Activated CD4-positive, alpha-beta T cell treated with anti-CD3 and anti-CD28 coated beads, Interleukin-2, amount 10 ng/mL, durations not matched to agents 24 days and 14 days (primary cell): ENCODE measurements around the gene NETO2. TPM values are rescaled to one million over a fixed set of nuclear protein-coding genes. Genes with fewer than 3 reads are reported as not detected.
"Not testable (repeated sequence)": the region's sequence is repeated elsewhere in the genome, so short reads cannot be mapped to it uniquely, and the experiment has no call there.

Experiments
- DNase-seq: peaks from one replicate; pipeline ENCODE4 v3.0.0; 2022
- H3K27ac Mint-ChIP-seq: one replicate; pipeline ENCODE4 v1.8.0; 2022; ENCODE audit warnings: mild to moderate bottlenecking, mixed read lengths
- H3K27me3 Mint-ChIP-seq: one replicate; pipeline ENCODE4 v1.8.0; 2022; ENCODE audit warnings: mixed read lengths
- H3K36me3 Mint-ChIP-seq: one replicate; pipeline ENCODE4 v1.8.0; 2022; ENCODE audit warnings: low read depth, mild to moderate bottlenecking, mixed read lengths
- H3K4me1 Mint-ChIP-seq: one replicate; pipeline ENCODE4 v1.8.0; 2021; ENCODE audit warnings: mixed read lengths
- H3K4me3 Mint-ChIP-seq: one replicate; pipeline ENCODE4 v1.8.0; 2022; ENCODE audit warnings: mild to moderate bottlenecking, moderate library complexity, mixed read lengths
- H3K9me3 Mint-ChIP-seq: one replicate; pipeline ENCODE4 v1.8.0; 2021; ENCODE audit warnings: mixed read lengths
- intact Hi-C: fragments of 100-400 bp; cut with micrococcal nuclease; formaldehyde crosslinking; loops from one replicate; pipeline ENCODE4 v1.15.1; 2023
- total RNA-seq: library from RNA; stranded (reverse); gene quantifications from 2 replicates; pipeline ENCODE4 v1.2.3, GENCODE V29; 2022

NETO2 gene
- 18.9 and 20.8 TPM in 2 replicates for total RNA-seq

GRCh38 chr16:47143677-47144558, at the start of gene NETO2:
NETO2 (minus strand) TSS chr16:47143945; CDS start chr16:47143612, 333 bp downstream.
- Mint-ChIP-seq H3K27me3 (peaks cover 18% of the 10 kb centered on the region), H3K9me3 (no peaks in the 10 kb centered on the region), H3K27ac (peak within 1 kb of the TSS; percentile 83), H3K4me1 (peaks cover 27% of the 10 kb centered on the region), H3K4me3 (peak within 1 kb of the TSS; percentile 84), H3K36me3 (peaks cover 5% of the 10 kb centered on the region)
- intact Hi-C loops: loop anchor here (1.0 to 10.0 kb wide), 12 partner anchors 107 to 1488 kb away; partner anchors contain the start of genes ABCC11, DNAJA2, ITFG1 and LONP2
- DNase-seq: peak; percentile 91

DNA sequence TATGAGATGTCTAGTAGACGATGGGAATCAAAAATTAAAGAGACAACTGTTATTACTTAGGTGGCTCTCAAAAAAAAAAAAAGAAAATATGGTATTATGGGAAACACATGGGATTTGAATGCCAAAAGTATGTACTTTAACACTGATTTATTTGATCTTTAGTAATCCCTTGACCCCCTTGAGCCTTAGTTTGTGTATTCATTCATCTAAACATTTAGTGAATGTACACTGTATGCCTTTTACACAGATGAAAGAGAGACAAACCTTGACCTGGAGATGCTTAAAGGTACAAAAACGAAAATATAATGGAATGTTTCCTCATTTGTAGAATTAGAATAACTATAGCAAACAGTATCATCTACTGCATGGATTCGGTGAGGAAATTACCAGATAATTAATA, 38.6 kb upstream of the NETO2 start:
- H3K36me3 Mint-ChIP-seq: no peaks in the 10 kb centered on the region
- H3K4me1 Mint-ChIP-seq: no peaks in the 10 kb centered on the region
- no peak for DNase-seq
- H3K27me3 Mint-ChIP-seq: no peaks in the 10 kb centered on the region
- no peak overlapping the region for H3K4me3 Mint-ChIP-seq
- H3K9me3 Mint-ChIP-seq: no peaks in the 10 kb centered on the region
- intact Hi-C loops: no loop called here
- H3K27ac Mint-ChIP-seq: no peak overlapping the region

DNA sequence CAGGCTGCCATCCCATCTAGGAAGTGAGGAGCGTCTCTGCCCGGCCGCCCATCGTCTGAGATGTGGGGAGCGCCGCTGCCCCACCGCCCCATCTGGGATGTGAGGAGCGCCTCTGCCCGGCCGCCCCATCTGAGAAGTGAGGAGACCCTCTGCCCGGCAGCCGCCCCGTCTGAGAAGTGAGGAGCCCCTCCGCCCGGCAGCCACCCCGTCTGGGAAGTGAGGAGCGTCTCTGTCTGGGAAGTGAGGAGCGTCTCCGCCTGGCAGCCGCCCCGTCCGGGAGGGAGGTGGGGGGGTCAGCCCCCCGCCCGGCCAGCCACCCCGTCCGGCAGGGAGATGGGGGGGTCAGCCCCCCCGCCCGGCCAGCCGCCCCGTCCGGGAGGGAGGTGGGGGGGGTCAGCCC, 37.3 kb upstream of the NETO2 start:
- H3K27ac Mint-ChIP-seq, H3K9me3 Mint-ChIP-seq, intact Hi-C loops, H3K36me3 Mint-ChIP-seq, H3K4me1 Mint-ChIP-seq, DNase-seq, H3K4me3 Mint-ChIP-seq, H3K27me3 Mint-ChIP-seq: not testable (repeated sequence)

DNA sequence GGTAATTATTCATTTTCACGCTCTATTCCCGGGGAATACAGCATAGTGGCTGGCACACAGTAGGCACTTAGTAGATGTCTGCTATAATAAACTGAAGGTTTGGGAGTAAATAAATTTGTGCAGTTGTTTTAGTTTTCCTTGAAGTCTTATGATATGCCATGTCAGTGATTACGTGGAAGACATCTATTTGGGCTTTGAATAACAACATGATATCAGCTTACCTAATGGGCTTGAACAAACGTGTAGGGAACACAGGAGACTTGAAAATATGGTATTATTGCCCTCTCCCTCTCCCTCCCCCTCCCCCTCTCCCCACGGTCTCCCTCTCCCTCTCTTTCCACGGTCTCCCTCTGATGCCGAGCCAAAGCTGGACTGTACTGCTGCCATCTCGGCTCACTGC, 36.3 kb upstream of the NETO2 start:
- no peak for DNase-seq
- no peak overlapping the region for H3K27ac Mint-ChIP-seq
- H3K9me3 Mint-ChIP-seq: no peaks in the 10 kb centered on the region
- no peaks in the 10 kb centered on the region for H3K36me3 Mint-ChIP-seq
- H3K27me3 Mint-ChIP-seq: no peaks in the 10 kb centered on the region
- intact Hi-C loops: no loop called here
- no peak overlapping the region for H3K4me3 Mint-ChIP-seq
- H3K4me1 Mint-ChIP-seq: no peaks in the 10 kb centered on the region

GRCh38 chr16:47175152-47175551, 31.4 kb upstream of the NETO2 start:
- Mint-ChIP-seq H3K9me3 (no peaks in the 10 kb centered on the region), H3K27me3 (no peaks in the 10 kb centered on the region), H3K36me3 (no peaks in the 10 kb centered on the region), H3K4me3 (no peak overlapping the region), H3K27ac (no peak overlapping the region), H3K4me1 (no peaks in the 10 kb centered on the region)
- intact Hi-C loops: no loop called here
- DNase-seq: no peak

DNA sequence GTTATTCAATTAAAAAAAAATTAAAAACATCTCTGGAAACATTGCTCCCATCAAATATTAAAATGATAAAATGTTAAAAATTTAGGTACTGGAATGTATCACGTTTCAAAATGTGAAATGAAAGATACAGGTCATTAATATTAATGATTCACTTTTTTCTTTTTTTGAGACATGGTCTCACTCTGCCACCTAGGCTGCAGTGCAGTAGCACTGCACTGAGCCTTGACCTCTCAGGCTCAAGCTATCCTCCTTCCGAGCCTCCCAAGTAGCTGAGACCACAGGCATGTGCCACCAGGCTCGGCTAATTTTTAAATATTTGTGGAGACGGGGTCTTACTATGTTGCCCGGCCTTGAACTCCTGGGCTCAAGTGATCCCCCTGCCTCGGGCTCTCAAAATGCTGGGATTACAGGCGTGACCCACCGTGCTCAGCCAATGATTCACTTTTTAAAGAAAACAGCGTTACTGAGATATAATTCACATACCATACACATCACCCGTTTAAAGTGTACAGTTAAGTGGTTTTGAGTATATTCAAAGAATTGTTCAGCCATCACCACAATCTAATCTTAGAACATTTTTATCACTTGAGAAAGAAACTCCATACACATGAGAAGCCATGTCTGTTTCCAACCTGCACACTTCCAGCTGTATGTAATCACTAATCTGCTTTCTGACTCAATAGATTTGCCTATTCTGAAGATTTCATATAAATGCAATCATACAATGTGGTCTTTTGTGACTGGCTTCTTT, 19.1 kb upstream of the NETO2 start:
- no peaks in the 10 kb centered on the region for H3K27me3 Mint-ChIP-seq
- intact Hi-C loops: no loop called here
- H3K36me3 Mint-ChIP-seq: peaks cover 4% of the 10 kb centered on the region
- H3K4me1 Mint-ChIP-seq: no peaks in the 10 kb centered on the region
- H3K9me3 Mint-ChIP-seq: no peaks in the 10 kb centered on the region
- H3K27ac Mint-ChIP-seq: no peak overlapping the region
- DNase-seq: no peak
- H3K4me3 Mint-ChIP-seq: no peak overlapping the region

GRCh38 chr16:47161464-47161863, 17.7 kb upstream of the NETO2 start:
- Mint-ChIP-seq H3K27me3 (no peaks in the 10 kb centered on the region), H3K27ac (no peak overlapping the region), H3K4me3 (no peak overlapping the region), H3K4me1 (no peaks in the 10 kb centered on the region), H3K9me3 (no peaks in the 10 kb centered on the region), H3K36me3 (peaks cover 10% of the 10 kb centered on the region)
- no peak for DNase-seq
- intact Hi-C loops: no loop called here

- intact Hi-C loops: no loop called here
- Mint-ChIP-seq H3K9me3 (no peaks in the 10 kb centered on the region), H3K4me1 (no peaks in the 10 kb centered on the region), H3K4me3 (no peak overlapping the region), H3K27me3 (no peaks in the 10 kb centered on the region), H3K36me3 (peaks cover 12% of the 10 kb centered on the region), H3K27ac (no peak overlapping the region)
- DNase-seq: no peak
These were observed 16.7 kb upstream of the NETO2 start for GRCh38 chr16:47160422-47160821.

DNA sequence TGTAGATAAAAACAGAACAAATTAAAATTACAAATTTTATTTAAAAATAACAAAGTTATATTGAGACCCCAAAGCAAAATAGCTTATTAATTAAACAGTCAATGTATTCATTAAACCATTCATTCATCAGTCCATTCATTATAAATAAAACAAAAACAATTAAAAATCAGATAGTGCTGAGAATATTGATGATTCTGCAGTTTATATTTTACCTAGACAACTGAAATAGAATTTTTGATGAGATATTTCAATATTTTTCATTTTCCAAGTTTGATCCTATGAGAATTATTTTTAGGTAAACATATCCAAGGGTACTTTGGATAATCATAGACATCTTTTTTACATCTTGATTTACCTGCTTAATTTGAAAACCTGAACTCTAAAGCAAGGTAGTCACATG, 15.2 kb upstream of the NETO2 start:
- Mint-ChIP-seq H3K4me1 (no peaks in the 10 kb centered on the region), H3K4me3 (no peak overlapping the region), H3K36me3 (peaks cover 12% of the 10 kb centered on the region), H3K27ac (no peak overlapping the region), H3K27me3 (no peaks in the 10 kb centered on the region), H3K9me3 (no peaks in the 10 kb centered on the region)
- no peak for DNase-seq
- intact Hi-C loops: no loop called here

DNA sequence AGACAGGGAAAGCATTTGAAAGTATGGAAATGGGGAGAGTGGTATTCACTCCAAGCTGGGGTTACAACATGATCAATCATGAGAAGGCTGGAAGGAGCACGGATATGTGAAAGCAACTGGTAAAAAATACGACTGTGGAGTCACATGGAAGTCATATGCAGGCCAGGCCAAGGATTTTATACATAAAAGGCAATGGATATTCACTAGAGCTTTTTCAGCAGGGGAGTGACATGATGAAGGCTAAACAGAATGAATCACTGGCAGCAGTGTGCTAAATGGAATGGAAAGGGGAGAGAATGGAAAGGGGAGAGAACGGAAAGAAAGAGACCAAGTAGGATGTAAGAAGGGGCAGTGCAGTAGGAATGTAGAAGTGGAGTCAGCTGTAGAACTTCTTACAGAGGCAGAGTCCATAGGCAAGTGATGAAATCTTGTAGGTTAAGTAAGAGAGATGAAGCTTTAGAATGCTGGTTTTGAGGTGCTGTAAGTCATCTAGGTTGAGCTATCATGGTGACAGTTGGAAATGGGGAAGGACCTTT, 13.0 kb upstream of the NETO2 start:
- intact Hi-C loops: no loop called here
- DNase-seq: peak; percentile 25
- Mint-ChIP-seq H3K27ac (no peak overlapping the region), H3K4me3 (no peak overlapping the region), H3K4me1 (no peaks in the 10 kb centered on the region), H3K36me3 (peaks cover 28% of the 10 kb centered on the region), H3K9me3 (peaks cover 11% of the 10 kb centered on the region), H3K27me3 (no peaks in the 10 kb centered on the region)

- peaks cover 30% of the 10 kb centered on the region for H3K36me3 Mint-ChIP-seq
- intact Hi-C loops: not testable (repeated sequence)
These were observed 8.8 kb upstream of the NETO2 start for GRCh38 chr16:47152501-47152900.

DNA sequence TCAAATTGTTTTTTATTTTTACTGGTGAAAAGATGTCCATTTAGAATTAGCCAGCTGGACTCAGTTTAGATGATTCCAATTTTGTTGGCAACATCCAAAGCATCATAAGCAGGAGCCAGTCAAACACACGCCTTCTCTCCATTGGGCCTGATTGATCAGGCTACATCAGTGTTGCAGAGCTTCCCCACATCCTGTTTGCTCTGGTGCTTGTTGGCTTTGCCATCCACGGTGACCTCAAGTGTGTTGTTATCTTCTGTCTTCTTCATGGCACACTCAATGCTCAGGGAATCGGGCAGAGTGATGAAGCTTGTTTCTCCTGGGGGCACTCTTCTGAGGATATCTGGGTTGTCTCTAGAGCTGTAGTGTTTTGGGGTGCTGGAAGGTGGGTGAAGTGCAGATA, 6.3 kb upstream of the NETO2 start:
- H3K9me3 Mint-ChIP-seq: peaks cover 17% of the 10 kb centered on the region
- peaks cover 8% of the 10 kb centered on the region for H3K27me3 Mint-ChIP-seq
- peaks cover 7% of the 10 kb centered on the region for H3K4me1 Mint-ChIP-seq
- H3K4me3 Mint-ChIP-seq: no peak overlapping the region
- H3K36me3 Mint-ChIP-seq: peaks cover 22% of the 10 kb centered on the region
- no peak for DNase-seq
- intact Hi-C loops: no loop called here
- H3K27ac Mint-ChIP-seq: peak overlapping the region; percentile 48

More at GRCh38 chr16:47152501-47152900, 8.8 kb upstream of the NETO2 start:
- not testable (repeated sequence) for H3K4me3 Mint-ChIP-seq, H3K27me3 Mint-ChIP-seq, H3K27ac Mint-ChIP-seq, DNase-seq, H3K4me1 Mint-ChIP-seq
- H3K9me3 Mint-ChIP-seq: peaks cover 17% of the 10 kb centered on the region

- no peak for DNase-seq
- Mint-ChIP-seq H3K4me1 (peaks cover 21% of the 10 kb centered on the region), H3K9me3 (no peaks in the 10 kb centered on the region), H3K36me3 (peaks cover 1% of the 10 kb centered on the region), H3K27ac (peak overlapping the region; percentile 83), H3K4me3 (peak overlapping the region; percentile 82), H3K27me3 (peaks cover 18% of the 10 kb centered on the region)
- intact Hi-C loops: loop anchor here (2.0 to 10.0 kb wide), 7 partner anchors 196 to 1488 kb away; partner anchors contain the start of genes ABCC11 and LONP2
These were observed 773 bp upstream of the NETO2 start for GRCh38 chr16:47144559-47144877.
